IPS-20b (cell line): ENCODE data around the gene KCNMB1.

ENCODE experiments used
- H3K27ac ChIP-seq: one replicate; pipeline ENCODE4 v1.5.1; 2013; ENCODE audit warnings: low read length
- H3K27me3 ChIP-seq: 2 replicates; pipeline ENCODE4 v1.6.1; 2013; ENCODE audit warnings: mild to moderate bottlenecking, low read length, inconsistent platforms; ENCODE audit not compliant: insufficient read depth
- H3K36me3 ChIP-seq: 2 replicates; pipeline ENCODE4 v1.6.1; 2013; ENCODE audit warnings: low read depth, mild to moderate bottlenecking, inconsistent platforms, low read length, moderate library complexity; ENCODE audit not compliant: insufficient read depth
- H3K4me1 ChIP-seq: 2 replicates; pipeline ENCODE4 v1.6.1; 2013; ENCODE audit warnings: mild to moderate bottlenecking, control low read depth, inconsistent platforms, low read length, moderate library complexity; ENCODE audit not compliant: insufficient read depth
- H3K4me3 ChIP-seq: 2 replicates; pipeline ENCODE4 v1.5.1; 2013; ENCODE audit warnings: mild to moderate bottlenecking, low read length, inconsistent platforms
- H3K9ac ChIP-seq: 2 replicates; pipeline ENCODE4 v1.6.1; 2013; ENCODE audit warnings: low read depth, mild to moderate bottlenecking, inconsistent platforms, low read length, moderate library complexity
- H3K9me3 ChIP-seq: 2 replicates; pipeline ENCODE4 v1.6.1; 2013; ENCODE audit warnings: mild to moderate bottlenecking, low read depth, low read length, inconsistent platforms; ENCODE audit not compliant: insufficient read depth

Gene KCNMB1

GRCh38 chr5:170355601-170356098, 33.5 kb downstream of the KCNMB1 start:
- H3K9ac ChIP-seq: no peak overlapping the region
- H3K27ac ChIP-seq: no peak overlapping the region
- no peak overlapping the region for H3K4me3 ChIP-seq
- no peaks in the 10 kb centered on the region for H3K36me3 ChIP-seq
- H3K9me3 ChIP-seq: no peaks in the 10 kb centered on the region
- H3K27me3 ChIP-seq: peaks cover 24% of the 10 kb centered on the region; the same call in 1 of the 2 replicates
- peaks cover 12% of the 10 kb centered on the region for H3K4me1 ChIP-seq

DNA sequence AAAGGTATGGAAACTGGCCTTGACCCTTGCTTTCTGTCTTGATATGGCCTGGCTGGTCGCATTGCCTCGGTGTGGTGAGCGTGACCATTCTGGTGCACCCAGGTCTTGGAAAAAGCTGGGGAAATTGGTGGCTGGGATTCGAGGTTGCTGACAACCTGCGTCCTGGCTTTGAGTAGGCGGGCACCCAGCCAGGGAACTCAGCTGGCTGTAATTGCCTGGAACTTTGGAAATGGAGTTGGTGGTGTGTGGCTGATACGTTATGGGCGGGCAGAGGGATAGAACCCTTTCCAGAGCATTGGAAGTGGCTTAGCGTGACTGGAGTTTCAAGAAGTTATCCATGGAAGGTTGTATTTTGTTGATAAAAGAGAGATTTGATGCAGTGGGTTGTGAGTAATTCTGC, 35.2 kb downstream of the KCNMB1 start:
- peaks cover 24% of the 10 kb centered on the region; the same call in 1 of the 2 replicates for H3K27me3 ChIP-seq
- H3K27ac ChIP-seq: no peak overlapping the region
- no peaks in the 10 kb centered on the region for H3K9me3 ChIP-seq
- H3K36me3 ChIP-seq: no peaks in the 10 kb centered on the region
- peaks cover 12% of the 10 kb centered on the region for H3K4me1 ChIP-seq
- H3K9ac ChIP-seq: no peak overlapping the region
- H3K4me3 ChIP-seq: no peak overlapping the region

- H3K9ac ChIP-seq: no peak overlapping the region
- no peak overlapping the region for H3K4me3 ChIP-seq
- H3K27ac ChIP-seq: no peak overlapping the region
- H3K9me3 ChIP-seq: no peaks in the 10 kb centered on the region
- H3K4me1 ChIP-seq: peaks cover 12% of the 10 kb centered on the region
- H3K36me3 ChIP-seq: no peaks in the 10 kb centered on the region
- peaks cover 24% of the 10 kb centered on the region; the same call in 1 of the 2 replicates for H3K27me3 ChIP-seq
These were observed 36.0 kb downstream of the KCNMB1 start for GRCh38 chr5:170353011-170353761.

- Histone ChIP-seq H3K9me3 (no peaks in the 10 kb centered on the region), H3K36me3 (no peaks in the 10 kb centered on the region), H3K9ac (no peak overlapping the region), H3K4me3 (no peak overlapping the region), H3K27me3 (peaks cover 12% of the 10 kb centered on the region; the same call in 1 of the 2 replicates), H3K27ac (no peak overlapping the region), H3K4me1 (peaks cover 16% of the 10 kb centered on the region)
These were observed 41.0 kb downstream of the KCNMB1 start for GRCh38 chr5:170348137-170348633.

- peaks cover 5% of the 10 kb centered on the region; the same call in 1 of the 2 replicates for H3K4me1 ChIP-seq
- no peaks in the 10 kb centered on the region for H3K36me3 ChIP-seq
- H3K27me3 ChIP-seq: peaks cover 2% of the 10 kb centered on the region; the same call in 1 of the 2 replicates
These were observed 42.1 kb downstream of the KCNMB1 start for GRCh38 chr5:170347022-170347567.

GRCh38 chr5:170345971-170346370, 43.2 kb downstream of the KCNMB1 start:
- Histone ChIP-seq H3K9me3 (peaks cover 10% of the 10 kb centered on the region), H3K27me3 (no peaks in the 10 kb centered on the region), H3K4me3 (no peak overlapping the region), H3K36me3 (no peaks in the 10 kb centered on the region), H3K9ac (no peak overlapping the region), H3K4me1 (peaks cover 5% of the 10 kb centered on the region; the same call in 1 of the 2 replicates), H3K27ac (no peak overlapping the region)

More at GRCh38 chr5:170347022-170347567, 42.1 kb downstream of the KCNMB1 start:
- no peak overlapping the region for H3K27ac ChIP-seq
- no peaks in the 10 kb centered on the region for H3K9me3 ChIP-seq
- H3K4me3 ChIP-seq: no peak overlapping the region
- no peak overlapping the region for H3K9ac ChIP-seq

- Histone ChIP-seq H3K4me1 (peaks cover 10% of the 10 kb centered on the region; the same call in 1 of the 2 replicates), H3K36me3 (no peaks in the 10 kb centered on the region), H3K4me3 (no peak overlapping the region), H3K27ac (no peak overlapping the region), H3K27me3 (no peaks in the 10 kb centered on the region), H3K9me3 (peaks cover 12% of the 10 kb centered on the region), H3K9ac (no peak overlapping the region)
These were observed 46.0 kb downstream of the KCNMB1 start for GRCh38 chr5:170343177-170343576.

DNA sequence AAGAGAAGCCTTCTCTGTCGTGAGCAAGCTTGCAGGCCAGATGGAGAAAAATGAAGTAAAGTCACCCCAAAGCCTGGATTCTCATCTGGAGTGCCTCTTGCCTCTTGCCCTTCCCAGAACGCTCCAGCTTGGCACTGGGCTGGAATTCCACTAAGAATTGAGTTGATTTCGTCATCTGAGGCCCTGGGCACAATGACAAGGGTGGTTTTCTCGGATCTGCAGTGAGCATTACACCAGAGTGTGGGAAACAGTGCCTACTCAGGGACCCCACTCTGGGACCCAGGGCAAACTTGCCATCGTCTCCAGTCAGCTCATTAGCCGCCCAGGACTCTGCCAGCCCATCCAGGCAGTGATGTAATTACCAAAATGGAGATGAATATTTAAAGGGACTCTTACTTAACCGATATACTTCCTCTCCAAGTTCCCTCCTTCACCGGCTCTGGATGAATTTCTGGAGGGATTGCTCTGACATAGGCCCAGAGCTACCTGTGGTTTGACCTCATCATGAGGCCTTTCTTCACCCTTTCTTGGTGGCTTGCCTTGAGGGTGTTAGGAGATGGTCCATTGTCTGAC, 46.9 kb downstream of the KCNMB1 start:
- no peaks in the 10 kb centered on the region for H3K36me3 ChIP-seq
- H3K27ac ChIP-seq: no peak overlapping the region
- H3K4me3 ChIP-seq: no peak overlapping the region
- no peak overlapping the region for H3K9ac ChIP-seq
- no peaks in the 10 kb centered on the region for H3K27me3 ChIP-seq
- H3K4me1 ChIP-seq: peaks cover 10% of the 10 kb centered on the region; the same call in 1 of the 2 replicates
- H3K9me3 ChIP-seq: peaks cover 12% of the 10 kb centered on the region

DNA sequence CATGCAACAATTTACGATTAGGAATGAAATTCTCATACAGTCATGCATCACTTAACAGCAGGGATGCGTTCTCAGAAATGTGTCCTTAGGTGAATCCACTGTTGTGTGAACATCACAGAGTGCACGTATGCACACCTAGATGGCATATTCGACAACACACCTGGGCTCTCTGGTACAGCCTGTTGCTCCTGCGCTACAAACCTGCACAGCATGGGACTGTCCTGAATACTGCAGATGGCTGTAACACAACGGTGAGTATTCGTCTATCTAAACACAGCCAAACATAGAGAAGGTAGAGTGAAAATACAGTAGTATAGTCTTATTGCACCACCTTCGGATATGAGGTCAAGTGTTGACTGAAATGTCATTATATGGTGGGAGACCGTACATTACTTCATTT, 47.6 kb downstream of the KCNMB1 start:
- H3K36me3 ChIP-seq: no peaks in the 10 kb centered on the region
- peaks cover 12% of the 10 kb centered on the region for H3K9me3 ChIP-seq
- no peaks in the 10 kb centered on the region for H3K27me3 ChIP-seq
- H3K4me3 ChIP-seq: no peak overlapping the region
- H3K27ac ChIP-seq: no peak overlapping the region
- H3K9ac ChIP-seq: no peak overlapping the region
- peaks cover 13% of the 10 kb centered on the region; the same call in 1 of the 2 replicates for H3K4me1 ChIP-seq

- Histone ChIP-seq H3K27me3 (no peaks in the 10 kb centered on the region), H3K9ac (no peak overlapping the region)
These were observed 49.4 kb downstream of the KCNMB1 start for GRCh38 chr5:170339780-170340167.

DNA sequence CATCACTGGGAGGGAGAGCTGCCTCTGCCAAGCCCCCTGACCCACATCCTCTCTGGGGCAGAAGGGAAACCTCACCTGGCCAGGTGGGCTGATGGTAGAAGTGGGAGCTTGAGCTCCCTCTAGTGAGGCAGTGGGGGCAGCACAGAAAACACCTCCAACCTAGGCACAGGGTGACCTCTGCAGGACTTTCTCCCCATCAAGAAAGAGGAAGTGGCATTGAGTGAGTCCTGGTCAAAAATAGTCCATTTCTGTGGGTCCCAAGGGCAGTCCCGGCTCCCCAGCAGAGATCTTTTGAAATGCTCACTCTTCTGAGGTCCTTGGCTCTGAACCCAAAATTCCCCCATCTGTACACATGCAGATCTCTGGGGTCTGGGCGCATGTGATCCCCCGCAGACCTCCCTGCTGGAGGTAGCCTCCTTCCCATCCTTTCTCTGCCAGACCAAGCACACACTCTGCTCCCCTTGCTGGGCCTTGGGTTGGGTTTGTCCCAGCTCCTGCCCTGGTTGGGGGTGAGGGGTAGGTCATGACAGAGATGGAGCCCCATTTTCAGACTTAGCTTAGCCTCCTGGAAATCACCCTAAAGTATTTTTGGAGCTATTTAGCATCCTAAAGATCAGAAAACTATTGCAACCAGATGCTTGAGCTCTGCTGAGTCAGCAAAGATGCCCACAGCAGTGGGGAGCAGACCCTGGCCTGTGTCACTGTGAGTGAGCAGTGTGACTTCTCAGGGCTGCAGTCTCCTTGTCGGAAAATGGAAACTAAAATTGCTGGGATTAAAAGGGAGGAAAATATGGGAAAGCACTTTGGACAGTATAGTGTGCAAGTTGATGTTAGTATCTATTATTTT, 50.0 kb downstream of the KCNMB1 start:
- Histone ChIP-seq H3K4me1 (peaks cover 16% of the 10 kb centered on the region; the same call in 1 of the 2 replicates), H3K27me3 (no peaks in the 10 kb centered on the region), H3K9me3 (peaks cover 12% of the 10 kb centered on the region), H3K4me3 (no peak overlapping the region), H3K9ac (no peak overlapping the region), H3K36me3 (no peaks in the 10 kb centered on the region), H3K27ac (no peak overlapping the region)

More at GRCh38 chr5:170339780-170340167, 49.4 kb downstream of the KCNMB1 start:
- Histone ChIP-seq H3K27ac (no peak overlapping the region), H3K36me3 (no peaks in the 10 kb centered on the region), H3K4me1 (peaks cover 13% of the 10 kb centered on the region; the same call in 1 of the 2 replicates), H3K9me3 (peaks cover 12% of the 10 kb centered on the region), H3K4me3 (no peak overlapping the region)
